Neural cell (in vitro differentiated cells): ENCODE measurements around the gene GPRIN1. TPM values are rescaled to one million over a fixed set of nuclear protein-coding genes. Genes with fewer than 3 reads are reported as not detected.

Source experiments
- H2AFZ ChIP-seq: fragments of 200-600, 300-800 bp; sonication (generic), shearing (Covaris generic); 2 replicates; pipeline ENCODE4 v1.6.0; 2014; ENCODE audit warnings: low read depth, mild to moderate bottlenecking, antibody characterized with exemption, low read length, moderate library complexity
- H3F3A ChIP-seq: fragments of 200-600 bp; shearing (Covaris generic); 2 replicates; pipeline ENCODE4 v1.6.1; 2016; ENCODE audit warnings: mild to moderate bottlenecking, moderate library complexity, mixed read lengths, antibody characterized with exemption, low read length; ENCODE audit not compliant: insufficient read depth, poor library complexity, severe bottlenecking
- H3K27ac ChIP-seq: fragments of 200-600, 300-800 bp; sonication (generic), shearing (Covaris generic); 2 replicates; pipeline ENCODE4 v1.5.1; 2014; ENCODE audit warnings: mild to moderate bottlenecking, low read length, moderate library complexity
- H3K27me3 ChIP-seq: fragments of 300-800, 200-600 bp; sonication (generic), shearing (Covaris generic); 2 replicates; pipeline ENCODE4 v1.6.0; 2014; ENCODE audit warnings: mild to moderate bottlenecking, low read depth, low read length, moderate library complexity; ENCODE audit not compliant: insufficient read depth
- H3K36me3 ChIP-seq: fragments of 300-800, 200-600 bp; sonication (generic), shearing (Covaris generic); 2 replicates; pipeline ENCODE4 v1.5.1; 2014; ENCODE audit warnings: mild to moderate bottlenecking, antibody characterized with exemption, low read length, moderate library complexity; ENCODE audit not compliant: insufficient read depth
- H3K4me2 ChIP-seq: fragments of 300-800, 200-600 bp; sonication (generic), shearing (Covaris generic); 2 replicates; pipeline ENCODE4 v1.6.0; 2014; ENCODE audit warnings: mild to moderate bottlenecking, low read length
- H3K4me3 ChIP-seq: fragments of 300-800, 200-600 bp; sonication (generic), shearing (Covaris generic); 2 replicates; pipeline ENCODE4 v1.5.1; 2014; ENCODE audit warnings: mild to moderate bottlenecking, low read length, moderate library complexity
- H3K79me2 ChIP-seq: fragments of 200-600 bp; shearing (Covaris generic); replicated peaks from 2 replicates; pipeline ENCODE4 v1.6.0; 2014; ENCODE audit warnings: mild to moderate bottlenecking, low read length, moderate library complexity; ENCODE audit not compliant: insufficient read depth
- H3K9ac ChIP-seq: fragments of 300-800, 200-600 bp; sonication (generic), shearing (Covaris generic); 2 replicates; pipeline ENCODE4 v1.6.1; 2016; ENCODE audit warnings: mild to moderate bottlenecking, low read length, mixed read lengths
- H3K9me2 ChIP-seq: fragments of 200-600 bp; shearing (Covaris generic); 2 replicates; pipeline ENCODE4 v1.6.1; 2016; ENCODE audit warnings: mild to moderate bottlenecking, low read length, mixed read lengths; ENCODE audit not compliant: insufficient read depth
- H3K9me3 ChIP-seq: fragments of 200-600, 300-800 bp; sonication (generic), shearing (Covaris generic); 2 replicates; pipeline ENCODE4 v1.6.1; 2016; ENCODE audit warnings: mild to moderate bottlenecking, mixed run types, low read length, moderate library complexity, mixed read lengths
- H4K20me1 ChIP-seq: fragments of 200-600 bp; shearing (Covaris generic); 2 replicates; pipeline ENCODE4 v1.6.1; 2016; ENCODE audit warnings: mild to moderate bottlenecking, mixed run types; ENCODE audit not compliant: insufficient read depth
- EP300 ChIP-seq: fragments of 450-650 bp; conservative IDR thresholded peaks from 2 replicates; pipeline ENCODE4 v1.6.1; 2014; ENCODE audit warnings: antibody characterized with exemption, mild to moderate bottlenecking, moderate library complexity; ENCODE audit not compliant: poor library complexity, severe bottlenecking
- EZH2 ChIP-seq: fragments of 200-600, 300-800 bp; shearing (Covaris generic), sonication (generic); IDR thresholded peaks from 2 replicates; pipeline ENCODE4 v1.6.1; 2014; ENCODE audit warnings: antibody characterized with exemption, low read length, borderline replicate concordance, mild to moderate bottlenecking; ENCODE audit not compliant: insufficient read depth, poor library complexity, severe bottlenecking
- MXI1 ChIP-seq: fragments of 450-650 bp; conservative IDR thresholded peaks from 2 replicates; pipeline ENCODE4 v1.6.1; 2014; ENCODE audit warnings: antibody characterized with exemption, mild to moderate bottlenecking; ENCODE audit not compliant: poor library complexity, severe bottlenecking
- POLR2AphosphoS5 ChIP-seq: IDR thresholded peaks from 2 replicates; pipeline ENCODE4 v1.6.1; 2012
- RAD21 ChIP-seq: fragments of 450-650 bp; conservative IDR thresholded peaks from 2 replicates; pipeline ENCODE4 v1.6.1; 2014; ENCODE audit warnings: antibody characterized with exemption, mild to moderate bottlenecking, moderate library complexity
- SMC3 ChIP-seq: fragments of 450-650 bp; conservative IDR thresholded peaks from 2 replicates; pipeline ENCODE4 v1.6.1; 2014; ENCODE audit warnings: antibody characterized with exemption, mild to moderate bottlenecking, moderate library complexity; ENCODE audit not compliant: poor library complexity
- TAF1 ChIP-seq: IDR thresholded peaks from 2 replicates; pipeline ENCODE4 v1.6.1; 2012; ENCODE audit warnings: low read depth
- polyA plus RNA-seq: library from polyadenylated mRNA; depleted of rRNA; stranded (reverse); fragments of >200 nt; gene quantifications from 2 replicates; pipeline ENCODE4 v1.2.3, GENCODE V29; 2014
- TF ChIP-seq, protein P1 (sequence below): IDR thresholded peaks from 2 replicates; pipeline ENCODE4 v1.6.1; 2012; ENCODE audit warnings: borderline replicate concordance
- TF ChIP-seq, protein P2 (sequence below): fragments of 450-650 bp; IDR thresholded peaks from 2 replicates; pipeline ENCODE4 v1.5.1; 2014; ENCODE audit warnings: antibody characterized with exemption, mild to moderate bottlenecking, moderate library complexity; ENCODE audit not compliant: poor library complexity, severe bottlenecking

GPRIN1 gene
- polyA plus RNA-seq, 1 donor from 2014 or later, result 32.3 TPM

DNA sequence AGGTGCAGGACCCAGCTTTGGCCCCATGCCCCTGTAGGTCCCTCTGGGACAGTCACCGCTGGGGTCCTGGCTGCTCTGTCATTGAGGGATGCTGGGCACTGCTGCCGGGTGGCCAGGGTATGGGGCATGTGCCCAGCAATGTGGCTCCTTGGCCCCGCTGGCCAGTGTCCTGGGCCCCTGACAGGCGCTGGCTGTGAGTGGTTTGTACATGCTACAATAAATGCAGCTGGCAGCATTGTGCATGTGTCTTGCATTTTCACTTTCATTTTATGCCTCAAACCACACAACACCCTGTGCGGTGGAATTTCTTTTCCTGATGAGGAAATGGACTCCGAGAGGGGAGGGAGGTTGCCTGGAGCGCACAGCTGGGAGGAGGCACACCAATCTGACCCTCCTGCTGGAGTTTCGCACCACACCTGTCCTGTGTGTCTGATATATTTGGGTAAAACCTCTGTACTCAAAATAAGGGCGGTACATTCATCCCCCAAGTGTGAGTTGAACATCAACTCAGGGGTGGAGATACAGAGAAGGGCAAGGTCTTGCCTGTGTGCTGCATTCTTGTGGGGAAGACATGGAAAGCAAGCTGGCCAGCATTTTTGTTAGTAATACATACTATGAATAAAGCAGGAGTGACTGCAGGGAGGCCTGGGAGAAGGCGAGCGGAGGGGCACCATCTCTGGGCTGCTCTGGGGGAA lies 49.0 kb upstream of the GPRIN1 start:
- Histone ChIP-seq H4K20me1 (no peaks in the 10 kb centered on the region), H3K27ac (no peak overlapping the region), H3K27me3 (no peaks in the 10 kb centered on the region), H3K9me2 (no peaks in the 10 kb centered on the region), H3K4me2 (no peak overlapping the region), H3K4me3 (no peak overlapping the region), H2AFZ (no peak overlapping the region), H3K36me3 (no peaks in the 10 kb centered on the region), H3K79me2 (no peaks in the 10 kb centered on the region), H3K9ac (no peak overlapping the region), H3F3A (no peaks in the 10 kb centered on the region), H3K9me3 (no peaks in the 10 kb centered on the region)
- TF ChIP-seq, protein P1, sequence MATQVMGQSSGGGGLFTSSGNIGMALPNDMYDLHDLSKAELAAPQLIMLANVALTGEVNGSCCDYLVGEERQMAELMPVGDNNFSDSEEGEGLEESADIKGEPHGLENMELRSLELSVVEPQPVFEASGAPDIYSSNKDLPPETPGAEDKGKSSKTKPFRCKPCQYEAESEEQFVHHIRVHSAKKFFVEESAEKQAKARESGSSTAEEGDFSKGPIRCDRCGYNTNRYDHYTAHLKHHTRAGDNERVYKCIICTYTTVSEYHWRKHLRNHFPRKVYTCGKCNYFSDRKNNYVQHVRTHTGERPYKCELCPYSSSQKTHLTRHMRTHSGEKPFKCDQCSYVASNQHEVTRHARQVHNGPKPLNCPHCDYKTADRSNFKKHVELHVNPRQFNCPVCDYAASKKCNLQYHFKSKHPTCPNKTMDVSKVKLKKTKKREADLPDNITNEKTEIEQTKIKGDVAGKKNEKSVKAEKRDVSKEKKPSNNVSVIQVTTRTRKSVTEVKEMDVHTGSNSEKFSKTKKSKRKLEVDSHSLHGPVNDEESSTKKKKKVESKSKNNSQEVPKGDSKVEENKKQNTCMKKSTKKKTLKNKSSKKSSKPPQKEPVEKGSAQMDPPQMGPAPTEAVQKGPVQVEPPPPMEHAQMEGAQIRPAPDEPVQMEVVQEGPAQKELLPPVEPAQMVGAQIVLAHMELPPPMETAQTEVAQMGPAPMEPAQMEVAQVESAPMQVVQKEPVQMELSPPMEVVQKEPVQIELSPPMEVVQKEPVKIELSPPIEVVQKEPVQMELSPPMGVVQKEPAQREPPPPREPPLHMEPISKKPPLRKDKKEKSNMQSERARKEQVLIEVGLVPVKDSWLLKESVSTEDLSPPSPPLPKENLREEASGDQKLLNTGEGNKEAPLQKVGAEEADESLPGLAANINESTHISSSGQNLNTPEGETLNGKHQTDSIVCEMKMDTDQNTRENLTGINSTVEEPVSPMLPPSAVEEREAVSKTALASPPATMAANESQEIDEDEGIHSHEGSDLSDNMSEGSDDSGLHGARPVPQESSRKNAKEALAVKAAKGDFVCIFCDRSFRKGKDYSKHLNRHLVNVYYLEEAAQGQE, result no peak
- no peak for TF ChIP-seq TAF1
- TF ChIP-seq EZH2, result no peak
- TF ChIP-seq POLR2AphosphoS5, result no peak
- no peak for TF ChIP-seq SMC3
- TF ChIP-seq EP300, result no peak
- TF ChIP-seq MXI1, result no peak
- TF ChIP-seq, protein P2, sequence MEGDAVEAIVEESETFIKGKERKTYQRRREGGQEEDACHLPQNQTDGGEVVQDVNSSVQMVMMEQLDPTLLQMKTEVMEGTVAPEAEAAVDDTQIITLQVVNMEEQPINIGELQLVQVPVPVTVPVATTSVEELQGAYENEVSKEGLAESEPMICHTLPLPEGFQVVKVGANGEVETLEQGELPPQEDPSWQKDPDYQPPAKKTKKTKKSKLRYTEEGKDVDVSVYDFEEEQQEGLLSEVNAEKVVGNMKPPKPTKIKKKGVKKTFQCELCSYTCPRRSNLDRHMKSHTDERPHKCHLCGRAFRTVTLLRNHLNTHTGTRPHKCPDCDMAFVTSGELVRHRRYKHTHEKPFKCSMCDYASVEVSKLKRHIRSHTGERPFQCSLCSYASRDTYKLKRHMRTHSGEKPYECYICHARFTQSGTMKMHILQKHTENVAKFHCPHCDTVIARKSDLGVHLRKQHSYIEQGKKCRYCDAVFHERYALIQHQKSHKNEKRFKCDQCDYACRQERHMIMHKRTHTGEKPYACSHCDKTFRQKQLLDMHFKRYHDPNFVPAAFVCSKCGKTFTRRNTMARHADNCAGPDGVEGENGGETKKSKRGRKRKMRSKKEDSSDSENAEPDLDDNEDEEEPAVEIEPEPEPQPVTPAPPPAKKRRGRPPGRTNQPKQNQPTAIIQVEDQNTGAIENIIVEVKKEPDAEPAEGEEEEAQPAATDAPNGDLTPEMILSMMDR, result no peak
- TF ChIP-seq RAD21, result no peak

DNA sequence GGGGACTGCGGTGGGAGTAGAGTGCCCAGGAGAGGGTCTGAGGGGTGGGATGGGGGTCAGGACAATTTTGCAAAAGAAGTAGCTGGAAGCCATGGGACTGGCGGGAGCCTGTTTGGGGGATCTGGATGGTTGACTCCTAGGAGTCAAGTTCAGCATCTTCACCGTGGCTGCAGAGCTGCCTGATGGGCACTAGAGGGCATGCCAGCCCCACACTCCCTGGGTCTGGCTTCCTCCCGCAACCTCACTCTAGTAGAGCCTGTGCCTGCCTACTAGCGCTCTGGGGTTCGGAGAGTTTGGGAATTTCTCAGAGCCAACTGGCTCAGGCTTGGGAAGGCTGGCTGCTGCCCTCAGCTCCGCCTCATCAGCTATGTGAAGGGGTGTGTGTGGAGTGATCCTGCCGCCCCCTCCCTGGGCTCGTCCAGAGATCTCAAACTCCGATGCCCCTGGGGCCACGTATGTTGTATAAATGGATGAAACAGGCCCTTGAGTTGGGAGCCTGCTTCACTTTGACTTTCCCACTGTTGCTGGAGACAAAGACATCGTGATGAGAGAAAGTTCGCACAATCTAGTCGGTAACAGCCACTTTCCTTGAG lies 48.1 kb upstream of the GPRIN1 start:
- H3K79me2 ChIP-seq, result no peaks in the 10 kb centered on the region
- no peak overlapping the region for H2AFZ ChIP-seq
- no peaks in the 10 kb centered on the region for H3K36me3 ChIP-seq
- H3K4me2 ChIP-seq, result no peak overlapping the region
- no peak for TF ChIP-seq EP300
- peak; percentile 94 for TF ChIP-seq RAD21
- TF ChIP-seq, protein P2, result peak; percentile 91
- TF ChIP-seq SMC3, result peak; percentile 95
- no peak overlapping the region for H3K27ac ChIP-seq
- H3K9me2 ChIP-seq, result no peaks in the 10 kb centered on the region
- H3F3A ChIP-seq, result no peaks in the 10 kb centered on the region
- no peaks in the 10 kb centered on the region for H3K9me3 ChIP-seq
- H4K20me1 ChIP-seq, result no peaks in the 10 kb centered on the region
- H3K4me3 ChIP-seq, result no peak overlapping the region
- no peaks in the 10 kb centered on the region for H3K27me3 ChIP-seq
- no peak overlapping the region for H3K9ac ChIP-seq
